AG08396 (cell line): ENCODE measurements around the gene ZMYND8.
A peak's percentile ranks its signal among the peaks of the same experiment; 100 is the strongest.
"Not testable (repeated sequence)": the region's sequence is repeated elsewhere in the genome, so short reads cannot be mapped to it uniquely, and the experiment has no call there.

Experiments used
- DNase-seq: peaks from one replicate; pipeline ENCODE4 v3.0.0; 2012; ENCODE audit warnings: low spot score, mixed read lengths

ZMYND8 gene

GRCh38 chr20:47356526-47357295 lies at the start of gene ZMYND8:
ZMYND8 (minus strand) TSS chr20:47356699; CDS start chr20:47356670, 29 bp downstream.
- DNase-seq, result peak; percentile 91

- no peak for DNase-seq
Measured at GRCh38 chr20:47405775-47406325, 49.4 kb upstream of the ZMYND8 start.

- no peak for DNase-seq
Measured at GRCh38 chr20:47400685-47401084, 44.2 kb upstream of the ZMYND8 start.

GRCh38 chr20:47397652-47398301 lies 41.3 kb upstream of the ZMYND8 start:
- DNase-seq, result no peak

- no peak for DNase-seq
Measured at GRCh38 chr20:47396762-47397476, 40.4 kb upstream of the ZMYND8 start.

- DNase-seq, result not testable (repeated sequence)
Measured at GRCh38 chr20:47393796-47394514, 37.5 kb upstream of the ZMYND8 start.

GRCh38 chr20:47392721-47393073 lies 36.2 kb upstream of the ZMYND8 start:
- no peak for DNase-seq

GRCh38 chr20:47392015-47392720 lies 35.7 kb upstream of the ZMYND8 start:
- DNase-seq, result peak; percentile 81

- no peak for DNase-seq
Measured at GRCh38 chr20:47391276-47392010, 34.9 kb upstream of the ZMYND8 start.

GRCh38 chr20:47389867-47390347 lies 33.4 kb upstream of the ZMYND8 start:
- no peak for DNase-seq

GRCh38 chr20:47385968-47386367 lies 29.5 kb upstream of the ZMYND8 start:
- not testable (repeated sequence) for DNase-seq

GRCh38 chr20:47382746-47383415 lies 26.4 kb upstream of the ZMYND8 start:
- DNase-seq, result no peak

GRCh38 chr20:47380481-47380880 lies 24.0 kb upstream of the ZMYND8 start:
- DNase-seq, result no peak

GRCh38 chr20:47379433-47380150 lies 23.1 kb upstream of the ZMYND8 start:
- no peak for DNase-seq

GRCh38 chr20:47377122-47377722 lies 20.7 kb upstream of the ZMYND8 start:
- DNase-seq, result no peak

GRCh38 chr20:47376096-47376643 lies 19.7 kb upstream of the ZMYND8 start:
- DNase-seq, result not testable (repeated sequence)

GRCh38 chr20:47374121-47374520 lies 17.6 kb upstream of the ZMYND8 start:
- DNase-seq, result not testable (repeated sequence)

- no peak for DNase-seq
Measured at GRCh38 chr20:47373206-47373733, 16.8 kb upstream of the ZMYND8 start.
